Right atrium auricular region (tissue), 2 donors: ENCODE data around the gene LARP4B. TPM values are rescaled to one million over a fixed set of nuclear protein-coding genes. Genes with fewer than 3 reads are reported as not detected.

Experiments used
- DNase-seq: peaks from one replicate; pipeline ENCODE4 v3.0.0-alpha.2; 2019; ENCODE audit warnings: low spot score
- H3K27ac ChIP-seq, 2 donors: fragments of 200-600 bp; sonication (generic); 1 replicate in 1 of 2; 2 replicates in 1 of 2; pipeline ENCODE4 v1.5.1; 2016 to 2019
- H3K27me3 ChIP-seq, 2 donors: fragments of 200-600 bp; sonication (generic); one replicate each; pipeline versions ENCODE4 v1.5.1 to v1.6.0; 2017 to 2019
- H3K36me3 ChIP-seq: fragments of 200-600 bp; sonication (generic); one replicate; pipeline ENCODE4 v1.5.1; 2016
- H3K4me1 ChIP-seq, 2 donors: fragments of 200-600 bp; sonication (generic); one replicate each; pipeline versions ENCODE4 v1.5.1 to v1.6.0; 2017 to 2019
- H3K4me3 ChIP-seq, 2 donors: fragments of 200-600 bp; sonication (generic); 1 replicate in 1 of 2; 2 replicates in 1 of 2; pipeline ENCODE4 v1.5.1; 2017 to 2019; ENCODE audit warnings: mild to moderate bottlenecking in 1 of 2, moderate library complexity in 1 of 2
- H3K9me3 ChIP-seq, 2 donors: fragments of 200-600 bp; sonication (generic); one replicate each; pipeline ENCODE4 v1.5.1; 2019
- CTCF ChIP-seq, 2 donors: fragments of 200-600 bp; sonication (generic); IDR thresholded peaks; one replicate each; pipeline ENCODE4 v1.5.1; 2019; ENCODE audit warnings: antibody characterized with exemption in 2 of 2
- total RNA-seq, 2 donors: library from RNA; depleted of rRNA; stranded (reverse); fragments of >200 nt; gene quantifications; one replicate each; pipeline ENCODE4 v1.1.0, GENCODE V29; 2016

The LARP4B gene
- total RNA-seq, 2 donors from 2014 or later, result 24.2 to 26.1 TPM

GRCh38 chr10:947051-947450, 15.5 kb upstream of the LARP4B start:
- H3K4me3 ChIP-seq, result no peak overlapping the region
- no peaks in the 10 kb centered on the region for H3K4me1 ChIP-seq
- no peak overlapping the region for H3K27ac ChIP-seq
- DNase-seq, result no peak
- H3K27me3 ChIP-seq, result no peaks in the 10 kb centered on the region
- no peaks in the 10 kb centered on the region for H3K36me3 ChIP-seq
- no peaks in the 10 kb centered on the region for H3K9me3 ChIP-seq
- TF ChIP-seq CTCF (IDR thresholded peaks at IDR 0.05), result no peak

GRCh38 chr10:945778-946177, 14.3 kb upstream of the LARP4B start:
- Histone ChIP-seq H3K27me3 (no peaks in the 10 kb centered on the region), H3K4me3 (no peak overlapping the region), H3K36me3 (no peaks in the 10 kb centered on the region), H3K4me1 (no peaks in the 10 kb centered on the region), H3K9me3 (no peaks in the 10 kb centered on the region), H3K27ac (no peak overlapping the region)
- DNase-seq, result no peak
- TF ChIP-seq CTCF (IDR thresholded peaks at IDR 0.05), result no peak

- no peaks in the 10 kb centered on the region for H3K27me3 ChIP-seq
- TF ChIP-seq CTCF (IDR thresholded peaks at IDR 0.05), result no peak
- H3K9me3 ChIP-seq, result no peaks in the 10 kb centered on the region
- no peaks in the 10 kb centered on the region for H3K36me3 ChIP-seq
- peak overlapping the region in 1 of 2 donors; percentile 53 for H3K27ac ChIP-seq
- H3K4me3 ChIP-seq, result peak overlapping the region in 1 of 2 donors; percentile 4
- H3K4me1 ChIP-seq, result no peaks in the 10 kb centered on the region
- peak; percentile 79 for DNase-seq
These were observed 12.7 kb upstream of the LARP4B start for GRCh38 chr10:944034-944831.

GRCh38 chr10:943334-944033, 12.0 kb upstream of the LARP4B start:
- Histone ChIP-seq H3K27me3 (no peaks in the 10 kb centered on the region), H3K4me3 (no peak overlapping the region), H3K27ac (no peak overlapping the region), H3K9me3 (no peaks in the 10 kb centered on the region), H3K4me1 (no peaks in the 10 kb centered on the region), H3K36me3 (no peaks in the 10 kb centered on the region)
- no peak for TF ChIP-seq CTCF (IDR thresholded peaks at IDR 0.05)
- DNase-seq, result no peak

- Histone ChIP-seq H3K36me3 (no peaks in the 10 kb centered on the region), H3K27me3 (no peaks in the 10 kb centered on the region), H3K9me3 (no peaks in the 10 kb centered on the region), H3K27ac (no peak overlapping the region), H3K4me1 (no peaks in the 10 kb centered on the region), H3K4me3 (no peak overlapping the region)
- no peak for DNase-seq
- no peak for TF ChIP-seq CTCF (IDR thresholded peaks at IDR 0.05)
These were observed 7.6 kb upstream of the LARP4B start for GRCh38 chr10:938941-939678.
